HG03432 (cell line): Measurements from ENCODE around the gene SKA1.
"Not testable (repeated sequence)": the region's sequence is repeated elsewhere in the genome, so short reads cannot be mapped to it uniquely, and the experiment has no call there.

Experiments
- ATAC-seq: cut with Tn5 transposase; IDR thresholded peaks from one replicate; pipeline ENCODE4 v1.9.1; 2021; ENCODE audit warnings: mild to moderate bottlenecking, moderate library complexity; ENCODE audit not compliant: unreplicated experiment

SKA1 gene

GRCh38 chr18:50427896-50428295 is 53.0 kb downstream of the SKA1 start:
- no peak for ATAC-seq

DNA sequence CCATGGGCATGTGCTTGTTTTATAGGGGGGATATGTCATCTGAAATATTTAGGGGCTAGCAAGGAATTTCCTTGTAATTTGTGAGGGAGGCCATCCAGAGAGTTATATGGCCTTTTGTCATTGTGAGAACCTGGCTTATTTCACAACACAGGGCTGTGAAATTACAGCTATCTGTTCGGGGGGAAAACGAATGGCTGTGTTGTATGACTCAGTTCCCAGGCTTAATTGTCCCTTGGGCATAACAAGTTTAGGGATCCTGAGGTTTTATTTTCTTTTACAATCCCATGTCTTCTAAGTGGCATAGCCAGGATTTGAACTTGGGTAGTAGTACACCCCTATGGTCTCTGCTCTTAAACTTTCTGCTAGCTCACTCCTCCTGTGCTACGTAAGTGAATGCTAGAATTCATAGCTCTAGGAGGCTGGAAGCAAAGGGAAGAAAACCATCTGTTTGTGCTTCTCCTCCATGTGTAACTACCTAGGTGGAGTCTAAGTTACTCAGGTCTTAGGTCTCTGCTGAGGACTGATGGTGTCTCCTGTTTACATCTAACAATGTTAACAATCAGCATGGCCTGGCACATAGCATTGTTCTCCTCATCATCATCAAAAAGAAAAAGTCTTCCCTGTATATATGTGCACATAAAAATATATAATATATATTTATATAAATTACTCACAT is 53.8 kb downstream of the SKA1 start:
- ATAC-seq: no peak

DNA sequence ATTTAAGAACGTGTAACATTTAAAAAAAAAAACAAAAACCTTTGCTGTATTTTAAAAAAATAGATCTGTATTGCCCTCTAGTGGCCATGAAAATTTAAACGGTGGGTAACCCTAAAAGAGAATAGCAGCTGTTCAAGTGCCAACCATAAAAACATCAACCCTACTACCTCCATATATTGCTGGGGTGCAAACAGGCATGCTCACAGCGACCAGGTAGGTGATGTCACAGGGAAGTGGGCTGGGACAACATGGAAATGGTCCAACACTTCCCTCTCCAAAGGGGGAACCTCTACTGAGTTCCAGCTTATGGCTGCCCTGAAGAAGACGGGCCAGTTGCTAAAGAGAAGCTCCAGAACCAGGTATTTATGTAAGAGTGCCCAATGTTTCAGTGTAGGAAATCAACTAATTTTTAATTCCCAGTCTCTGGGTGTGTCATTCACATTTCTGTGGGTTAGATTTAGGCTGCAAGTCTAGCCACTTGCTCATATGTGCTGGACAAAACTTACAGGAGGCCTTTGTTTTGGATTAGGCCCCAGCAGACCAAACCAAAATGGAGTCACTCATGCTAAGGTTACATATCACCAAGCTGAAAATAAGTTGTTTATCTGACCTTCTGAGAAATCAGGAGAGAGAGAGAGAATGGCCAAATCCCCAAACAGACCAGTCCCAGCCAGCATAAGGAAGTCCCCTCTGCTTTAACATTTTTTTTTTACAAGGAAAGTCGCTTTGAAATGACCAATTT is 54.5 kb downstream of the SKA1 start:
- ATAC-seq: no peak

DNA sequence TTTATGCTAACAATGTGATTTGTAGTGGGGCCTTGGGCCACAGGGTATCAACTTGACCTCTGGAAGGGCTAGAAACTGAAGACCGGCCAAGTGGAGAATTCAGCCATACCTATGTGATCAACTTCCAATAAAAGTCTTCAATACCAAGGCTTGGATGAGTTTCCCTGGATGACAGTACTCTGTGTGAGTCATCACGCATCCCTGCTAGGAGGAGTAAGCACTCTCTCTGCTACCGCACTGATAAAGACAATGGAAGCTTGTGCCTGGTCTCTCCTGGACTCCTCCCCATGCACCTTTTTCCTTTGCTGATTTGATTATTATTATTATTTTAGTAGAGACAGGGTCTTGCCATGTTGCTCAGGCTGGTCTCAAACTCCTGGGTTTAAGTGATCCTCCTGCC is 58.1 kb downstream of the SKA1 start:
- no peak for ATAC-seq

GRCh38 chr18:50436742-50437141 is 61.9 kb downstream of the SKA1 start:
- ATAC-seq: not testable (repeated sequence)

DNA sequence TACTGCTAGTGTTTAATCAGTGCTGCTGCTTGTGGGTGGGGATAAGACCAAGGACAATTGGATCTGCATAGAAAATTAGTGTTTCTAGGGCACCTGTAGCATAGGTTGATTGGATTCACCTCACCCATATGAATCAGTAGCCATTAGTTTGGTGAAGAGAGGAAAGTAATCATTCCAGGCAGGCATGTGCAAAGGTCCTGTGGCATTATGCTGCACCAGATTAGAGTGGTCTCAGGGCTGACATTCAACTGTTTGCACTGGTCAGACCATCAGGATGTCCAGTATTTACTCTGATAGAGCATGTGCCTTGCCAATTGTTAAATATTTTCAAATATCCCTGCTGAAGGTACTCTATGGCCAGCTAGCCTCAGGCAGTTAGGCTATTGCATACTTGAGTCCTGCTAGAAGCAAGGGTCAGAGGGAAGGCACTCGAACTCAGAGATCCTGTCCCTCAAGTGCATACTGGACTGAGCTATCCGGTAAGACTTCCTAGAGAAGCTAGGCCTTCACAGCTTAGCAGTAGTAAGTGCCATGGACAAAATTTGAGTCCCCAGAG is 64.7 kb downstream of the SKA1 start:
- ATAC-seq: no peak

DNA sequence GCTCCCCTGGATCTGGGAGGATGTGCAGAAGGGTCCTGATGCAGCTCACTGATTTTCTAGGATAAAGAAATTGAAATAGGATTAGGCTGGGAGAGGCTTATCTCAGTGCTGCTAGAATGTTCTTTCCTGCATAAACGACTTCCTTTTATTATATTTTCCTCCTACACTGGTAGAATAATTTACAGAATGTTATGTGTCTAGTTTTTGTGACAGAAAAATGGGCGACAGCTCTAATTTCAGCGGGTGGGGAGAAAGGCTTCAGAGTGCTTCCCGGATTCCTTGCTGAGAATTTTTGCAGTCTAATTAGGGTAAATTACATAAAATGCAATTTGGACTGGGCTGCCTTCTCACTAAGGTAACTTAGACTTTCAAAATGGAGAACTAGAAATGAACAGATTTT is 66.2 kb downstream of the SKA1 start:
- no peak for ATAC-seq

GRCh38 chr18:50441501-50441900 is 66.7 kb downstream of the SKA1 start:
- ATAC-seq: no peak
